Esophagus muscularis mucosa (tissue), 3 donors: ENCODE results near the gene EML2.
"Not testable (repeated sequence)": the region's sequence is repeated elsewhere in the genome, so short reads cannot be mapped to it uniquely, and the experiment has no call there.

Experiments used
- POLR2A ChIP-seq: fragments of 450-650 bp; IDR thresholded peaks from one replicate; pipeline ENCODE4 v1.6.1; 2017; ENCODE audit warnings: antibody characterized with exemption, moderate library complexity, mild to moderate bottlenecking, low read depth
- TF ChIP-seq, protein P1 (sequence below), 3 experiments: fragments of 200-600 bp in 2 of 3; fragments of 450-650 bp in 1 of 3; sonication (generic) in 2 of 3; IDR thresholded peaks; one replicate each; pipeline ENCODE4 v1.5.1; 2017 to 2019; ENCODE audit warnings: antibody characterized with exemption in 3 of 3, mild to moderate bottlenecking in 2 of 3, moderate library complexity in 1 of 3

DNA sequence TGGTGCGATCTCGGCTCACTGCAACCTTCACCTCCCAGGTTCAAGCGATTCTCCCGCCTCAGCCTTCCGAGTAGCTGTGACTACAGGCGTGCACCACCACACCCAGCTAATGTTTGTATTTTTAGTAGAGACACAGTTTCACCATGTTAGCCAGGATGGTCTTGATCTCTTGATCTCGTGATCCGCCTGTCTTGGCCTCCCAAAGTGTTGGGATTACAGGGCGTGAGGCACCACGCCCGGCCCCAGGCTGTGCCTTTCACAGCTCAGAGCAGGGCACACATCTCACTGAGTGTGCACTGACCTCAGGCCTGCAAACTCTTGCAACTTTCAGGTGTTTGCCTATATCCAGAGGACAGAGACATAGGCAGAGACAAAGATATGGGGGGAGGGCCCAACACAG is 45.8 kb upstream of the EML2 start:
- TF ChIP-seq, protein P1, sequence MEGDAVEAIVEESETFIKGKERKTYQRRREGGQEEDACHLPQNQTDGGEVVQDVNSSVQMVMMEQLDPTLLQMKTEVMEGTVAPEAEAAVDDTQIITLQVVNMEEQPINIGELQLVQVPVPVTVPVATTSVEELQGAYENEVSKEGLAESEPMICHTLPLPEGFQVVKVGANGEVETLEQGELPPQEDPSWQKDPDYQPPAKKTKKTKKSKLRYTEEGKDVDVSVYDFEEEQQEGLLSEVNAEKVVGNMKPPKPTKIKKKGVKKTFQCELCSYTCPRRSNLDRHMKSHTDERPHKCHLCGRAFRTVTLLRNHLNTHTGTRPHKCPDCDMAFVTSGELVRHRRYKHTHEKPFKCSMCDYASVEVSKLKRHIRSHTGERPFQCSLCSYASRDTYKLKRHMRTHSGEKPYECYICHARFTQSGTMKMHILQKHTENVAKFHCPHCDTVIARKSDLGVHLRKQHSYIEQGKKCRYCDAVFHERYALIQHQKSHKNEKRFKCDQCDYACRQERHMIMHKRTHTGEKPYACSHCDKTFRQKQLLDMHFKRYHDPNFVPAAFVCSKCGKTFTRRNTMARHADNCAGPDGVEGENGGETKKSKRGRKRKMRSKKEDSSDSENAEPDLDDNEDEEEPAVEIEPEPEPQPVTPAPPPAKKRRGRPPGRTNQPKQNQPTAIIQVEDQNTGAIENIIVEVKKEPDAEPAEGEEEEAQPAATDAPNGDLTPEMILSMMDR (IDR thresholded peaks at IDR 0.05) = not testable (repeated sequence)
- not testable (repeated sequence) for TF ChIP-seq POLR2A
